GM18505 (cell line): ENCODE measurements around the gene ADAM8.

Source experiments
- ATAC-seq: cut with Tn5 transposase; IDR thresholded peaks from one replicate; pipeline ENCODE4 v1.9.1; 2021; ENCODE audit not compliant: unreplicated experiment
- POLR2A ChIP-seq: IDR thresholded peaks from 4 replicates; pipeline ENCODE4 v1.6.1; 2011; ENCODE audit warnings: borderline replicate concordance; ENCODE audit not compliant: insufficient read depth, insufficient read length; ENCODE audit errors: extremely low read depth

ADAM8 gene

DNA sequence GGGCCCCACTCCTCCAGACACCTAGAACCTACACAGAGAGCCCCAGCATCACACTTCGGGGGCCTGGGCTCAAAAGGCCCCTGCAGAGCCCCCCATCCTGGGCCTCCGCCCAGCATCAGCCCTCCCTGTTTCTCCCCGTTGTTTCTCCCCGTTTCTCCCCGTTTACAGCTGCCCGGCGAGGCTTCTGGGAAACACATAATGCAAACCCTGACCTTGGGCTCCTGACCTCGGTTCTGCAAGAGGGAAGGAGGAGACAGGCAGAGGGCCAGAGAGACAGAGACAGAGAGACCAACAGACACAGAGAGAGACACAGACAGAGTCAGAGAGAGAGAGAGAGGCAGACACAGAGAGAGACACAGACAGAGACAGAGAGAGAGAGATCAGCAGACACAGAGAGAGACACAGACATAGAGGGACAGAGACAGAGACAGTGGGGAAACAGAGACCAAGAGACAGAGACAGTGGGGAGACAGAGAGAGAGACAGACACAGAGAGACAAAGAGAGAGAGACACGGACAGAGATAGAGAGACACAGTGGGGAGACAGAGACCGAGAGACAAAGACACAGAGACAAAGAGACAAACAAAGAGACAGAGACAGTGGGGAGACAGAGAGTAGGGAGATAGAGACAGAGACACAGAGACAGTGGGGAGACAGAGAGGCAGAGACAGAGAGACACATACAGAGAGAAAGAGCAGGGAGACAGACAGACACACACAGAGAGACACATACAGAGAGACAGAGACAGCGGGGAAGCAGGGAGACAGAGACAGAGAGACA, 26.5 kb downstream of the ADAM8 start:
- ATAC-seq = no peak
- TF ChIP-seq POLR2A = no peak

DNA sequence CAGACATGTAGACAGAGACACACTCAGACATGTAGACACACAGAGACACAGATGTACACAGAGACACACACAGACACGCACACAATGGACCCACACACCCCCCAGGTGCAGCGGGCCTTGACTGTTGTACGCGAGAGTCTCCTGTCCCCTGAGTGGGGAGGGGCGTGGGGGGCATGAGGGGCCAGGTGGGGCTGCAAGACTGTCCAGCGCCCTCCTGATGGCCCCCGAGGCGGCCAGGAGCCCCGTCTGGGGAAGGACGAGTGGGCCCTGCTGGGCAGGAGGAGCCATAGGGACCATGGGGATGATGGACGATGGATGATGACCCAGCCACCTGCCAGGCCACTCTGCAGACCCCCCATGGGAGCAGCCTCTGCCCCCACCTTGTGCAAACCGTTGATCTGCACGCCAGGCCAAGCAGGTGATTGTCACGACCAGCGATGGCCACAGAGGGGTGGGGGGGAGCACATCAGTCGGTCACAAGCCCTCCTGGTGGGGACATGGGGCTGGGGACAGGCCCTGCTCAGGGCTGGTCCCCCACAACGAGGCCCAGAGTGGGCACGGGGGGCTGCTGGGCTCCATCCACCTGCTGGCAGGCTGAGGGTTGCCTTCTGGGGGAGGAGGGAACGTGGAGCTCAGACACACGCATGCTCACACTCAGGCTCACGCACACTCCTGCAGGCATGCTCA, 27.4 kb downstream of the ADAM8 start:
- no peak for TF ChIP-seq POLR2A
- ATAC-seq = no peak

DNA sequence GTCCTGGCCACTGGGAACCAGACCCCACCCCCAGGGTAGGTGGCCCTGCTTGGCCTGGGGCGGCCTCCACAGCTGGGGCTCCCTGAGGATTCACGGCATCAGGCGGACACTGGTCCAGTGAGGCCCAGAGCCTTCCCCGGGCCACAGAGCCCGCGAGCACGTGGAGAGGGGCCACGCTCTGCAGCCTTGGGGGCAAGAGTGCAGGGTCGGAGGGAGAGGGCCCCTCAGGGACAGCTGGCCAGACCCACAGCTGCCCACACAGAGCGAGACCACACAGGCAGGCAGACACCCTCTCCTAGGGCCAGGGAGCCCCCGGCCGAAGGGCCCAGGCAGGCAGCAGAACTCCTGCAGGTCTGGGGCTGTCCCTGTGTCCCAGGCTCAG, 28.3 kb downstream of the ADAM8 start:
- no peak for TF ChIP-seq POLR2A
- ATAC-seq = no peak

DNA sequence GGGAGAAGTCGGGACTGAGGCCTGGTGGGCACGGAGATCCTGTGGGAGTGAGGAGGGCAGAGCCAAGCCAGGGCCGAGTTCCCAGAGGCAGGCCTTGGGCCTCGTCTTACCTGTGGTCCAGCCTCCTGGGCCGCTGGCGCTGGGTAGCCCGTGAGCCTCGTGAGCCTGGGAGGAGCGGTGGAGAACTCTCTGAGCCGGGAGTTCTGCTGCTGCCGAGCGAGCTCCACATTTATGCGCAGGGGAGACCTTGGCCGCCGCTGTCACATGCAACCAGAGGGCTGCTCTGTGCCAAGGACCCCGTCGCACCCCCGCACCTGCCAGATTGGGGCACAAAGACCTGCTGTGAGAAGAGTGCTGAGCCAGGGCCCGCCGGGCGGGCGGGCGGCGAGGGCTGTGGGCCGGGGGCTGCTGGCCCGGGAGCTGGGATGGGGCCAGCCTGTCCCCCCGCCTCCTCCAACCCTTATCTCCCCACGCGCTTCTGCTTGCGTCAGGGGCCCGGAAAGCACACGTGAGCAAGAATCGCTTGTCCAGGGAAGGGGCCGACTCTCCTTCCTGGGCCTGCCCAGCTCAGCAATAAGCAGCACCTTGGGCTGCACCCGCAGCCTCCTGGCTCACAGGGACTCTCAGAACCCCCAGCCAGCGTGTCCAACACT, 28.9 kb downstream of the ADAM8 start:
- ATAC-seq = no peak
- no peak for TF ChIP-seq POLR2A

DNA sequence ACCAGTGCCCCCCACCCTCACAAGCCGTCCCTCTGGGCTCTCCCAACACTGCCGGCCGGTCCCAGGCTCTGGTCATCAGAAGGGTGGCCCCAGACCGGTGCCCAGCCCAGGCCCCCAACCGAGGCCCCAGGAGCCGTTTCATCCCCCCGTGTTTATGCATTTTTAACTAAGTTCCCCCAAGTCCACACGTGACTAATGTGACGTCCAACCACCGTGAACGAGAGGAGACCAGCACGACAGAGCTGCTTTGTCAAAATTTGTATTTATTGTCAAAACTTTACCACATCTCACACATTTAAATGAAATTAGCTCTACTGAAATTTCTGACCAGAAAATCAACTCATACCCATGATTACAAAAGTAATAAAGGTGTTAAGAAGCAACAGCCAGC, 30.4 kb downstream of the ADAM8 start:
- TF ChIP-seq POLR2A = no peak

GRCh38 chr10:133245439-133246235, 31.0 kb downstream of the ADAM8 start:
- ATAC-seq = no peak
- no peak for TF ChIP-seq POLR2A

More for the DNA sequence above, 30.4 kb downstream of the ADAM8 start:
- ATAC-seq = no peak

DNA sequence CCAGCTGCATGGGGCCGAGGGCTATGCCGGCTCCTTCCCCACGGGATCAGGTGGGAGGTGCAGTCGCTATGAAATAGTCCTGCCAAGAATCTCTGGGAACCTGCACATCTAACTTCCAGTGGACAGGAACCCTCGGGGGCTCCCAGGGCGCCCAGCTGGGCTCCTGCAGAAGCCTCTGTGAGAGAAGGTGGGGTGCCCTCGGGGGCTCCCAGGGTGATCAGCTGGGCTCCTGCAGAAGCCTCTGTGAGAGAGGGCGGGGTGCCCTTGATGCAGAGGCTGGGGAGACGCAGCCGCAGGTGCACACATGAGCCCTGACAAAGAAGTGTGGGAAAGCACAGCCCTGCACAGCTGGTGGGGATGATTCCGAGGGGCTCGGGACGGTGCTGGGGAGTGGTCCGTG, 33.1 kb downstream of the ADAM8 start:
- TF ChIP-seq POLR2A = no peak
- no peak for ATAC-seq

DNA sequence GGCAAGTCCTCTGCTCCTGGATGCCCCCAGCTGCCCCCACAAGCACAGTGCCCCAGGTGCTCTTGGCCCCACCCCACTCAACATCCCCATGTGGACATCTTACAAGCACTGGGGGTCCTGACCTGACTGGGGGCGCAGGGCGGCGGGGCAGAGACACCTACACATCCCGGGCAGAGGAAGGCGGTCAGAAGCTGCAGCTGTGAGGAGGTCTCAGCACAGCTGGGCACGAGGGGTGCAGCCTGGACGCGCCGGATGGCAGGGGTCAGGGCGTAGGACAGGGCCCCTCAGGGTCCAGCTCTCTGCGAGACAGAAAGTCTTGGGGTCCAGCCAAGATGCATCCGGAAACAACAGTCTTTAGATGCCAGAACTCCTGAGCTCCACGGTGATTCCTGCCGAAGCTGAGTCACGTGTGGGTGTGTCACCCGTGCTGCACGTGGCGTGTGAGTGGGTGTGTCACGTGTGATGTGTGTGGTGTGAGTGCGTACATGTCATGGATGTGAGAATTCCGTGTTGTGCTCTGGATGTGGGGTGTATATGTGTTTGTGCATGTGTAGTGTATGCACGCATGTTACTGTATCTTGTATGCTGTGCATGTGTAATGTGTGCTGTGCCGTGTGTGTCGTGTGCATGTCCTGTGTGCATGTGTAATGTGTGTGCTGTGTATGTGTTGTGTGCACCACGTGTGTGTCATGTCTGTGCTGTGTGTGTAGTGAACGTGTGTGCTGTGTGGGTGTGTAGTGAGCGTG, 33.9 kb downstream of the ADAM8 start:
- ATAC-seq = no peak

GRCh38 chr10:133241501-133242205, 35.0 kb downstream of the ADAM8 start:
- no peak for TF ChIP-seq POLR2A
- ATAC-seq = no peak

More for the DNA sequence above, 33.9 kb downstream of the ADAM8 start:
- TF ChIP-seq POLR2A = no peak

DNA sequence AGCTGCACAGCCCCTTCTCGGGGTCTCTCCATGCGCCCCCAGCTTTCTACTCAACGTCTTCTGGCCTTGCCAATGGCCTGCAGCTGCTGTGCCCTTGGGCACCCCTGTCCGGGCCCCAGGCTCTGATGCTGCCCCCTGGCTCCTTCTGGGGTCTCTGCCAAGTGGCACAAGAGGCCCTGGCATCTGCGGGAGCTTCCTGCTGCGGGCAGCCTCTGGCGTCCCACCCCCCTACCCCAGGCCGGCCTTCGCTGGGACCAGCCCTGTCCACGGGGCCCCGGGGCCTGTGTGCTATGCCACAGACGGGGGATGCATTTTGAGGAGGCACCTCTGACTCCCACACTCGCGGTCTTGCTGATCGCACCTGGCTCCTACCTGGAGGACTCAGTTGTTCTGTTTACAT, 36.7 kb downstream of the ADAM8 start:
- no peak for ATAC-seq
- no peak for TF ChIP-seq POLR2A

DNA sequence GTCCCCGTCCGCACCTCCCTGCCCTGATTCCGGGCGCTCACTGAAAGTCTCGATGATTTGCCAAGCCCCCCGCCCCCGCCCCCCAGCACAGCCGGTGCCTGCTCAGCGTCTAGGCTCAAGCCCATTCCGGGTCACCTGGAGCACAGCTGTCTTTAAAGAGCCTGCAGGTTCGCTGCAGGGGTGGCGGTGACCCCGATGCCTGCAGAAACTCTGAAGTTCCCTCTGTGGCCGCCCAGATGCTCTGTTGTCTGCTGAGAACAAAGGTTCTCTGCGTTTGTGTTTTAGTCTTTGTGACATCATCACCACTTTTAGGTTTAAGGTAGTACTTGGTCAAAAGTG, 38.2 kb downstream of the ADAM8 start:
- TF ChIP-seq POLR2A = no peak
- no peak for ATAC-seq
